A549 (cell line): ENCODE results near the gene SLC15A3.

Experiments used
- BHLHE40 ChIP-seq: IDR thresholded peaks from 2 replicates; pipeline ENCODE4 v1.6.1; 2012; ENCODE audit warnings: low read depth, low read length, inconsistent platforms
- EP300 ChIP-seq, 2 experiments: fragments of >200 bp; sonication (Bioruptor Twin); formaldehyde crosslinking; IDR thresholded peaks; 2 replicates in 1 of 2; 3 replicates in 1 of 2; pipeline ENCODE4 v1.6.1; 2016 to 2017
- NPAS2 ChIP-seq: fragments of 250-450 bp; sonication (Bioruptor Pico); IDR thresholded peaks from 2 replicates; pipeline ENCODE4 v1.8.0; 2022; ENCODE audit warnings: mild to moderate bottlenecking, moderate library complexity, borderline replicate concordance
- POLR2A ChIP-seq: IDR thresholded peaks from 2 replicates; pipeline ENCODE4 v1.6.1; 2012; ENCODE audit warnings: mild to moderate bottlenecking, low read length
- RAD21 ChIP-seq, 2 experiments: fragments of >200 bp in 1 of 2; sonication (Bioruptor Twin) in 1 of 2; formaldehyde crosslinking in 1 of 2; IDR thresholded peaks in 1 of 2; conservative IDR thresholded peaks in 1 of 2; 2 replicates in 1 of 2; 3 replicates in 1 of 2; pipeline ENCODE4 v1.6.1; 2012 to 2018; ENCODE audit warnings: inconsistent platforms in 1 of 2
- RCOR1 ChIP-seq: fragments of 150-350 bp; IDR thresholded peaks from 2 replicates; pipeline ENCODE4 v1.6.1; 2014; ENCODE audit warnings: antibody characterized with exemption, low read length, low read depth
- RNF2 ChIP-seq: fragments of 200-600 bp; sonication (generic); IDR thresholded peaks from 2 replicates; pipeline ENCODE4 v1.6.1; 2016; ENCODE audit warnings: low read depth, mild to moderate bottlenecking, antibody characterized with exemption, moderate library complexity, borderline replicate concordance
- TFCP2L1 ChIP-seq: fragments of 250-450 bp; sonication (Bioruptor Pico); IDR thresholded peaks from 2 replicates; pipeline ENCODE4 v1.5.0; 2021; ENCODE audit warnings: mild to moderate bottlenecking
- TF ChIP-seq, protein P1 (sequence below): fragments of >200 bp; sonication (Bioruptor Twin); formaldehyde crosslinking; IDR thresholded peaks from 3 replicates; pipeline ENCODE4 v1.5.1; 2016

DNA sequence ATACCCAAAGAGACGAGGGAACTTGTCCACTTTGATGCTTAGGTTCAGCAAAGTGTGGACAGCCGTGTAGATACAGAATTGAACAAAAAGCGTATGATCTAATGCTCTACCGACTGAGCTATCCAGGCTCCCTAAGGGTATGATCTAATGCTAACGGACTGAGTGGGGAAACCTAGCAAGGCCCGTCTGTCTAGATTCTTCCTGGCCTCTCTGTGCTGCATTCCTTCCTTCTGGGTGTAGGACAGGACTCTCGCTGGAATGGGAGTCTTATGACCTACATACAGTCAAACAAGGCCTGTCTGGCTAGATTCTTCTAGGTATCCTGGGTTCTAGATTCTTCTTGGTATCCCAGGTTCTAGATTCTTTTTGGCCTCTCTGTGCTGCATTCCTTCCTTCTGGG is 8.4 kb upstream of the SLC15A3 start:
- TF ChIP-seq, protein P1, sequence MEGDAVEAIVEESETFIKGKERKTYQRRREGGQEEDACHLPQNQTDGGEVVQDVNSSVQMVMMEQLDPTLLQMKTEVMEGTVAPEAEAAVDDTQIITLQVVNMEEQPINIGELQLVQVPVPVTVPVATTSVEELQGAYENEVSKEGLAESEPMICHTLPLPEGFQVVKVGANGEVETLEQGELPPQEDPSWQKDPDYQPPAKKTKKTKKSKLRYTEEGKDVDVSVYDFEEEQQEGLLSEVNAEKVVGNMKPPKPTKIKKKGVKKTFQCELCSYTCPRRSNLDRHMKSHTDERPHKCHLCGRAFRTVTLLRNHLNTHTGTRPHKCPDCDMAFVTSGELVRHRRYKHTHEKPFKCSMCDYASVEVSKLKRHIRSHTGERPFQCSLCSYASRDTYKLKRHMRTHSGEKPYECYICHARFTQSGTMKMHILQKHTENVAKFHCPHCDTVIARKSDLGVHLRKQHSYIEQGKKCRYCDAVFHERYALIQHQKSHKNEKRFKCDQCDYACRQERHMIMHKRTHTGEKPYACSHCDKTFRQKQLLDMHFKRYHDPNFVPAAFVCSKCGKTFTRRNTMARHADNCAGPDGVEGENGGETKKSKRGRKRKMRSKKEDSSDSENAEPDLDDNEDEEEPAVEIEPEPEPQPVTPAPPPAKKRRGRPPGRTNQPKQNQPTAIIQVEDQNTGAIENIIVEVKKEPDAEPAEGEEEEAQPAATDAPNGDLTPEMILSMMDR: no peak
- TF ChIP-seq POLR2A (no peak), BHLHE40 (no peak), RNF2 (no peak), TFCP2L1 (no peak), EP300 (IDR thresholded peaks at IDR 0.05) (no peak), NPAS2 (CRISPR knock-in tag) (no peak), RCOR1 (no peak), RAD21 (conservative IDR thresholded peaks at IDR 0.05 in 1 of 2, IDR thresholded peaks at IDR 0.05 in 1 of 2) (no peak)
